ENCODE measurements around the gene LGALS1. TPM values are rescaled to one million over a fixed set of nuclear protein-coding genes. Genes with fewer than 3 reads are reported as not detected.

Gene LGALS1
- total and polyA plus RNA-seq, 2 experiments from 2014 or later, result 568 to 780 TPM

GRCh38 chr22:37686002-37686982 is 10.9 kb downstream of the LGALS1 start, which contains the start of gene NOL12:
Gene NOL12, plus strand, starts transcription at chr22:37686343. Its CDS starts 50 bp downstream, at chr22:37686393.
- no peaks in the 10 kb centered on the region for H3K27me3 ChIP-seq
- H3K9me3 ChIP-seq (ENCODE audit: low read depth), result no peaks in the 10 kb centered on the region
- H3K9me2 ChIP-seq (replicated peaks; ENCODE audit: insufficient read depth), result no peaks in the 10 kb centered on the region
- H3K27ac ChIP-seq, result peak within 1 kb of the TSS; percentile 91
- H4K20me1 ChIP-seq (ENCODE audit: insufficient read depth, poor library complexity, severe bottlenecking), result no peaks in the 10 kb centered on the region
- peaks cover 15% of the 10 kb centered on the region for H3K79me2 ChIP-seq
- H2AFZ ChIP-seq, result peak within 1 kb of the TSS; percentile 83
- peak; percentile 92 for DNase-seq (ENCODE audit: low spot score)
- 5% methylated on average over 62 of the region's 62 CpGs for WGBS (ENCODE audit: low lambda C conversion rate, missing lambda C conversion rate)
- H3K36me3 ChIP-seq (replicated peaks; ENCODE audit: insufficient read depth, low read depth), result no peaks in the 10 kb centered on the region
- H3K4me1 ChIP-seq (ENCODE audit: insufficient read depth), result peaks cover 4% of the 10 kb centered on the region
- no peak for TF ChIP-seq EZH2phosphoT487 (IDR thresholded peaks at IDR 0.05; ENCODE audit: low read depth, severe bottlenecking, unreplicated experiment)
- TF ChIP-seq EZH2 (IDR thresholded peaks at IDR 0.05; ENCODE audit: borderline replicate concordance), result no peak
- no peak for TF ChIP-seq CTCF (IDR thresholded peaks at IDR 0.05; ENCODE audit: poor library complexity)
- H3K4me3 ChIP-seq, result peak within 1 kb of the TSS; percentile 91
- H3K4me2 ChIP-seq, result peak within 1 kb of the TSS; percentile 95

- no peaks in the 10 kb centered on the region for H3K4me1 ChIP-seq (ENCODE audit: insufficient read depth)
- no peaks in the 10 kb centered on the region for H3K27me3 ChIP-seq
- no peak overlapping the region for H3K4me2 ChIP-seq
- 98% methylated on average over 7 of the region's 7 CpGs for WGBS (ENCODE audit: low lambda C conversion rate, missing lambda C conversion rate)
- H2AFZ ChIP-seq, result no peak overlapping the region
- H4K20me1 ChIP-seq (ENCODE audit: insufficient read depth, poor library complexity, severe bottlenecking), result no peaks in the 10 kb centered on the region
- H3K4me3 ChIP-seq, result no peak overlapping the region
- TF ChIP-seq CTCF (IDR thresholded peaks at IDR 0.05; ENCODE audit: poor library complexity), result no peak
- no peak for TF ChIP-seq EZH2phosphoT487 (IDR thresholded peaks at IDR 0.05; ENCODE audit: low read depth, severe bottlenecking, unreplicated experiment)
- TF ChIP-seq EZH2 (IDR thresholded peaks at IDR 0.05; ENCODE audit: borderline replicate concordance), result no peak
- H3K36me3 ChIP-seq (replicated peaks; ENCODE audit: insufficient read depth, low read depth), result no peaks in the 10 kb centered on the region
- H3K9me3 ChIP-seq (ENCODE audit: low read depth), result no peaks in the 10 kb centered on the region
- no peaks in the 10 kb centered on the region for H3K9me2 ChIP-seq (replicated peaks; ENCODE audit: insufficient read depth)
- H3K79me2 ChIP-seq, result peaks cover 15% of the 10 kb centered on the region
- no peak for DNase-seq (ENCODE audit: low spot score)
- H3K27ac ChIP-seq, result no peak overlapping the region
Measured at GRCh38 chr22:37690407-37690806, 15.0 kb downstream of the LGALS1 start.

GRCh38 chr22:37690901-37691504 is 15.6 kb downstream of the LGALS1 start:
- H3K9me3 ChIP-seq (ENCODE audit: low read depth), result no peaks in the 10 kb centered on the region
- no peak overlapping the region for H2AFZ ChIP-seq
- H3K4me3 ChIP-seq, result no peak overlapping the region
- no peaks in the 10 kb centered on the region for H3K9me2 ChIP-seq (replicated peaks; ENCODE audit: insufficient read depth)
- no peak for TF ChIP-seq EZH2phosphoT487 (IDR thresholded peaks at IDR 0.05; ENCODE audit: low read depth, severe bottlenecking, unreplicated experiment)
- TF ChIP-seq CTCF (IDR thresholded peaks at IDR 0.05; ENCODE audit: poor library complexity), result no peak
- no peak for TF ChIP-seq EZH2 (IDR thresholded peaks at IDR 0.05; ENCODE audit: borderline replicate concordance)
- H3K27ac ChIP-seq, result no peak overlapping the region
- H4K20me1 ChIP-seq (ENCODE audit: insufficient read depth, poor library complexity, severe bottlenecking), result no peaks in the 10 kb centered on the region
- H3K4me2 ChIP-seq, result no peak overlapping the region
- H3K36me3 ChIP-seq (replicated peaks; ENCODE audit: insufficient read depth, low read depth), result no peaks in the 10 kb centered on the region
- H3K79me2 ChIP-seq, result peaks cover 15% of the 10 kb centered on the region
- no peak for DNase-seq (ENCODE audit: low spot score)
- H3K4me1 ChIP-seq (ENCODE audit: insufficient read depth), result no peaks in the 10 kb centered on the region
- H3K27me3 ChIP-seq, result no peaks in the 10 kb centered on the region
- WGBS (ENCODE audit: low lambda C conversion rate, missing lambda C conversion rate), result 99% methylated on average over 18 of the region's 18 CpGs

All from hepatocyte (in vitro differentiated cells).